K562 (cell line): ENCODE measurements around the gene NSDHL. TPM values are rescaled to one million over a fixed set of nuclear protein-coding genes. Genes with fewer than 3 reads are reported as not detected.
A peak's percentile ranks its signal among the peaks of the same experiment; 100 is the strongest.

Experiments
- AFF1 ChIP-seq, 2 experiments: fragments of 450-650 bp; IDR thresholded peaks; 2 replicates each; pipeline ENCODE4 v1.6.1; 2018; ENCODE audit warnings: mild to moderate bottlenecking in 2 of 2, low read depth in 1 of 2; ENCODE audit not compliant: partially characterized antibody in 2 of 2
- ASH1L ChIP-seq: fragments of 450-650 bp; IDR thresholded peaks from 2 replicates; pipeline ENCODE4 v1.6.1; 2018; ENCODE audit warnings: borderline replicate concordance, mild to moderate bottlenecking, low read depth; ENCODE audit not compliant: partially characterized antibody
- CBFA2T2 ChIP-seq: fragments of 450-650 bp; conservative IDR thresholded peaks from 2 replicates; pipeline ENCODE4 v1.6.1; 2017; ENCODE audit warnings: mild to moderate bottlenecking
- CEBPB ChIP-seq: fragments of 450-650 bp; IDR thresholded peaks from 2 replicates; pipeline ENCODE4 v1.6.1; 2016; ENCODE audit warnings: missing genetic modification characterization, missing compliant biosample characterization
- EP400 ChIP-seq: fragments of 450-650 bp; IDR thresholded peaks from 2 replicates; pipeline ENCODE4 v1.6.1; 2017; ENCODE audit warnings: antibody characterized with exemption, mild to moderate bottlenecking, moderate library complexity
- FOXK2 ChIP-seq, 2 experiments: fragments of 450-650 bp; IDR thresholded peaks in 1 of 2; conservative IDR thresholded peaks in 1 of 2; 2 replicates each; pipeline ENCODE4 v1.6.1; 2016; ENCODE audit warnings: low read depth in 2 of 2, mild to moderate bottlenecking in 1 of 2
- MAX ChIP-seq: sonication (generic); formaldehyde crosslinking; IDR thresholded peaks from 2 replicates; pipeline ENCODE4 v1.9.0; 2022; ENCODE audit warnings: mild to moderate bottlenecking, missing genetic modification reagents
- NEUROD1 ChIP-seq: fragments of 150-350 bp; IDR thresholded peaks from 2 replicates; pipeline ENCODE4 v1.6.1; 2014; ENCODE audit warnings: borderline replicate concordance, low read length, low read depth; ENCODE audit not compliant: partially characterized antibody
- PHF8 ChIP-seq: fragments of 200-600 bp; sonication (generic); IDR thresholded peaks from 2 replicates; pipeline ENCODE4 v1.6.1; 2012; ENCODE audit warnings: mixed run types, mild to moderate bottlenecking, inconsistent platforms, low read length, moderate library complexity, borderline replicate concordance
- PKNOX1 ChIP-seq: fragments of 450-650 bp; IDR thresholded peaks from 2 replicates; pipeline ENCODE4 v1.6.1; 2016
- POLR2A ChIP-seq: fragments of 450-650 bp; conservative IDR thresholded peaks from 2 replicates; pipeline ENCODE4 v1.6.1; 2016
- POLR3G ChIP-seq: IDR thresholded peaks from 2 replicates; pipeline ENCODE4 v1.6.1; 2011; ENCODE audit not compliant: insufficient read length, insufficient replicate concordance; ENCODE audit errors: extremely low read depth
- RCOR1 ChIP-seq, 2 experiments: IDR thresholded peaks; 2 replicates each; pipeline ENCODE4 v1.6.1; 2012; ENCODE audit warnings: low read depth in 2 of 2, low read length in 2 of 2, borderline replicate concordance in 1 of 2, improper control_type of control experiment in 1 of 2
- TFAP4 ChIP-seq: sonication (generic); formaldehyde crosslinking; IDR thresholded peaks from 2 replicates; pipeline ENCODE4 v1.8.0; 2022; ENCODE audit warnings: missing genetic modification reagents, mild to moderate bottlenecking, moderate library complexity, borderline replicate concordance
- USF1 ChIP-seq: sonication (generic); formaldehyde crosslinking; IDR thresholded peaks from 2 replicates; pipeline ENCODE4 v1.9.0; 2022; ENCODE audit warnings: mild to moderate bottlenecking, missing genetic modification reagents
- ZNF184 ChIP-seq: sonication (generic); formaldehyde crosslinking; IDR thresholded peaks from 2 replicates; pipeline ENCODE4 v1.5.0; 2020; ENCODE audit warnings: missing genetic modification reagents
- polyA plus RNA-seq, 8 experiments: library from polyadenylated mRNA; depleted of rRNA in 4 of 8; stranded (reverse) in 5 of 8; unstranded in 3 of 8; fragments of >200 nt; fragmentation: Nextera tagmentation in 2 of 8; fragmentation: Illumina TruSeq in 1 of 8; extraction: Ambion mirVana in 2 of 8; extraction: Trizol in 1 of 8; gene quantifications; 2 replicates each; pipeline versions ENCODE4 v1.2.1 to v1.2.3, GENCODE V29; 2011 to 2014; ENCODE audit warnings: inconsistent platforms in 1 of 8, missing spikeins in 1 of 8
- total RNA-seq, 7 experiments: library from RNA; depleted of rRNA in 6 of 7; stranded (reverse); fragments of >200 nt in 6 of 7; fragmentation: Illumina TruSeq in 2 of 7; extraction: Trizol in 2 of 7; gene quantifications; 2 replicates each; pipeline versions ENCODE4 v1.2.1 to v1.2.3, GENCODE V29; 2011 to 2021; ENCODE audit warnings: low replicate concordance in 1 of 7

The NSDHL gene
- total and polyA plus RNA-seq, 9 of the 15 experiments (the other 6 are each of a cell fraction or from before 2014, with no cell fraction given) = 22.5 to 63.4 (median 40.8) TPM

- TF ChIP-seq AFF1 (IDR thresholded peaks at IDR 0.05; ENCODE audit: low read depth in 1 of 2, partially characterized antibody in 2 of 2) = no peak
- TF ChIP-seq TFAP4 = peak; percentile 77; the same call in 1 of the 2 replicates
- peak; percentile 68; the same call in 1 of the 2 replicates for TF ChIP-seq EP400
- no peak for TF ChIP-seq POLR3G
- TF ChIP-seq POLR2A = peak; percentile 83
- peak; percentile 55 for TF ChIP-seq MAX (CRISPR knock-in tag)
- TF ChIP-seq PHF8 = peak; percentile 80; the same call in 1 of the 2 replicates
- TF ChIP-seq PKNOX1 = peak; percentile 46; the same call in 1 of the 2 replicates
- peak; percentile 72 for TF ChIP-seq NEUROD1
- TF ChIP-seq ZNF184 = peak; percentile 34; the same call in 1 of the 2 replicates
- no peak for TF ChIP-seq RCOR1 (IDR thresholded peaks at IDR 0.05; ENCODE audit: borderline replicate concordance in 1 of 2, low read depth in 2 of 2, low read length in 2 of 2)
- TF ChIP-seq FOXK2 (conservative IDR thresholded peaks at IDR 0.05 in 1 of 2, IDR thresholded peaks at IDR 0.05 in 1 of 2; ENCODE audit: low read depth in 2 of 2) = peak in 1 of 2 experiments; percentile 13; a peak in 2 of 4 replicates
- peak; percentile 89 for TF ChIP-seq ASH1L
- TF ChIP-seq USF1 (CRISPR knock-in tag) = peak; percentile 39
- peak; percentile 94 for TF ChIP-seq CEBPB (tag)
- TF ChIP-seq CBFA2T2 = no peak
Observed at GRCh38 chrX:152830312-152831305, at the start of gene NSDHL, which contains the start of gene CETN2 (continued).
